T-helper 1 cell treated with Interleukin-12 subunit alpha and Interleukin-12 subunit beta and Interleukin-4 antibody, amounts not matched to agents 30 μg/mL and 1 μg/mL, for 36 hours (primary cell): ENCODE measurements around the gene VAV2.

Experiments used
- H3K27ac Mint-ChIP-seq: one replicate; pipeline ENCODE4 v1.8.0; 2021; ENCODE audit warnings: mild to moderate bottlenecking, mixed read lengths
- H3K27me3 Mint-ChIP-seq: one replicate; pipeline ENCODE4 v1.8.0; 2021; ENCODE audit warnings: low read depth, mixed read lengths
- H3K36me3 Mint-ChIP-seq: one replicate; pipeline ENCODE4 v1.8.0; 2021; ENCODE audit warnings: low read depth, mixed read lengths
- H3K4me1 Mint-ChIP-seq: one replicate; pipeline ENCODE4 v1.8.0; 2021; ENCODE audit warnings: low read depth, mixed read lengths
- H3K4me3 Mint-ChIP-seq: one replicate; pipeline ENCODE4 v1.8.0; 2021; ENCODE audit warnings: mild to moderate bottlenecking, moderate library complexity, mixed read lengths
- H3K9me3 Mint-ChIP-seq: one replicate; pipeline ENCODE4 v1.8.0; 2021; ENCODE audit warnings: mixed read lengths

The VAV2 gene

DNA sequence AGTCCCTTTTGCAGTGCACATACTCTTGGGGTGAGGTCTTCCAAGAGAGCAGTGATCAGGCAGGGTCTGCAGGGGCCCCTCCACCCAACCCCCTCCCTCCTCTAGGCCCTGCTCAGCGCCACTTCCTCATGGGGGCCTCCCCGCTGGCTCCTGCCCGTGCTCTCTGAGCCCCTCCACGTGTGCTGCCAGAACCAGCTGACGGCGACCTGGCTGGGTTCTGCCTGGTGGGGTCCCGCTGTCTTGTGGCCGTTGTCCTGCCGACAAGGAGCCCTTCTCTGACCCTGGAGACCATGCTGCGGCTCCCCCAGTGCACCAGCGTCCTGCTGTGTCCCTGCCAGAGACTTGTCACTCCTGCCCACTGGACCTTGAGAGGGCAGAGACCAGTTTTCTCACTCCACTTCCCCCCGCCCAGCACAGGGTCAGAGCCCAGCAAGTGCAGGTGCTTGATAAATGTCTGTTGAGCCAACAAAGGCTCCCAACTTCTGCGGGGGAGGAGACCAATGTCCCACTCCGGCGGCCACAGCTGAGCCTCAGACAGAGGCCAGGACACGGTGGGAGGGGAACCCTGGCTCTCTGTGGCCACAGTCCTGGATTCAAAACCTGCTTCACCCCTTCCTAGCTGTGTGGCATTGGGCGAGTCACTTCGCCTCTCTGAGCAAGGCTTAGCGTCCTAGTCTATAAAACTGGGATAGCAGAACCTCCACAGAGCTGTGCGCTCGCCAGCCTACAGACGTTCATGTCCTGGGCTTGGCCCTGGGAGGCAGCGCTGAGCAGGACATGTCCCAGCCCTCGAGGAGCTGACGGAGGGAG is 278.8 kb downstream of the VAV2 start:
- H3K27ac Mint-ChIP-seq = no peak overlapping the region
- H3K9me3 Mint-ChIP-seq = no peaks in the 10 kb centered on the region
- H3K36me3 Mint-ChIP-seq = no peaks in the 10 kb centered on the region
- no peak overlapping the region for H3K4me3 Mint-ChIP-seq
- H3K27me3 Mint-ChIP-seq = peaks cover 4% of the 10 kb centered on the region
- peaks cover 7% of the 10 kb centered on the region for H3K4me1 Mint-ChIP-seq

DNA sequence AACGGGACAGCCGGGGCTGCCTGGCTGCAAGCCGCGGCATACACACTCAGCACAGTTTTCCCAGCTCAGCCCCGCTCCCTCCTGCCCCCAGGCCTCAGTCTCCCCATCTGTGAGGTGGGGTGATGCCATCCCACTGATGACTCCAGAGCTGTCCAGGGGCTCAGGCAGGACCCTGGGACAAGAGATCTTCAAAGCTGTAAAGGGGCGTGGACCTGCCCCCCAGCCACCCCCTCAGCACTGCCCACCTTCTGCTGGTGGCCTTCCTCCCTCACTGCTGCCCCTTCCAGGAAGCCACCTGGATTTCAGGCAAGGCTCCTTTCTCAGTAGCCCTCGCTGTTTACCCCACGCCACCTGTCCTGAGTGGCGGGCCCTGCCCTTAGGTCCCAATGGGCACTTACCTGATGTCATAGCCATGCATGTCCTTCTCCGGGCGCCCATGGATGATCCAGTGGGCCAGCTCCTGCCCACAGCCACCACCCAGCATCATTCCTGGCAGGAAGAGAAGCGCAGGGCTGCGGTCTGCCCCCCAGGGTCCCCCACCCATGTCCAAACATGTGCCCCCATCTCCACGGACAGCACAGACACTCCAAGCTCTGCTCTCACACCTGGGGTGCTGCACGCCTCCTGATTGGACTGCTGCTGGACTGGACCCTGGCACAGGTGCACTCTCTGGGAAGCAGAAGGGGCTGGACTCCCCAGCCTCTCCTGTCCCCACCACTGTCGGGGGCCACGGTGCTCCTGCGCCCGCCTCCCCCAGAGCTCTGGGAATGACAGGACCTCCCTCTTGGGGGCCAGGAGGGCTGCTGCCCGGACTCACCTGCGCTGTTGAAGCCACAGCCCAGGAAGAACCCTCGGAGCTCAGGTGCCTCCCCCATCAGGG is 279.7 kb downstream of the VAV2 start:
- Mint-ChIP-seq H3K9me3 (no peaks in the 10 kb centered on the region), H3K36me3 (no peaks in the 10 kb centered on the region), H3K27ac (no peak overlapping the region), H3K27me3 (peaks cover 4% of the 10 kb centered on the region), H3K4me1 (peaks cover 7% of the 10 kb centered on the region), H3K4me3 (no peak overlapping the region)
